HG03159 (cell line): ENCODE data around the gene TP53TG5.

Experiments used
- ATAC-seq: cut with Tn5 transposase; IDR thresholded peaks from one replicate; pipeline ENCODE4 v1.9.1; 2021; ENCODE audit warnings: mild to moderate bottlenecking, moderate library complexity; ENCODE audit not compliant: unreplicated experiment

TP53TG5 gene

DNA sequence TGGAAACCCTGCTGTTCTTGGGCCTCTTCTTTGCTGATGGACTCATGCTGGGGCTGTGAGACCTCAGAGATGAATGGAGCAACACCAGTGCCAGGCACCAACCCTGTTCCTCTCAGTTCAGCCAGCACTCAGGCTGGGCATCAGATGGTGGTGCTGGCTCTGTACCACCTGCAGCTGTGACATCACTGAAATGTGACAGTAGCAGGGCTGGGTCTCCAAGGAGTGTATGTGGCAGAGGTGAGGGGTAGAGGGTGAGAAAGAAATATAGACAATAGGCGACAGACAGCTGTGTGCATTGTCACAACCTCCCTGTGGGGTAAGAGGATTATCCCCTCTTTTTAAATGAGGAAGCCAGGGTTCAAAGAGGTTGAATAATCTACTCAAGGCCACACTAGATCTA is at the start of gene TP53TG5:
Gene TP53TG5 (minus strand): TSS at position 135 of the 400 bp plus-strand sequence. CDS start 89 bp downstream, at position 46.
- ATAC-seq, result no peak

- no peak for ATAC-seq
These were observed 49.4 kb upstream of the TP53TG5 start for GRCh38 chr20:45427236-45428149.

- ATAC-seq, result no peak
These were observed 48.3 kb upstream of the TP53TG5 start for GRCh38 chr20:45426320-45427016.

DNA sequence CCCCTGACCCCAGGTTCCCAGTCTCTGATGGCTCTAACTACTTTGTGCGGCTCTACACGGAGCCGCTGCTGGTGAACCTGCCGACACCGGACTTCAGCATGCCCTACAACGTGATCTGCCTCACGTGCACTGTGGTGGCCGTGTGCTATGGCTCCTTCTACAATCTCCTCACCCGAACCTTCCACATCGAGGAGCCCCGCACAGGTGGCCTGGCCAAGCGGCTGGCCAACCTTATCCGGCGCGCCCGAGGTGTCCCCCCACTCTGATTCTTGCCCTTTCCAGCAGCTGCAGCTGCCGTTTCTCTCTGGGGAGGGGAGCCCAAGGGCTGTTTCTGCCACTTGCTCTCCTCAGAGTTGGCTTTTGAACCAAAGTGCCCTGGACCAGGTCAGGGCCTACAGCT is 47.4 kb upstream of the TP53TG5 start:
- ATAC-seq, result no peak

DNA sequence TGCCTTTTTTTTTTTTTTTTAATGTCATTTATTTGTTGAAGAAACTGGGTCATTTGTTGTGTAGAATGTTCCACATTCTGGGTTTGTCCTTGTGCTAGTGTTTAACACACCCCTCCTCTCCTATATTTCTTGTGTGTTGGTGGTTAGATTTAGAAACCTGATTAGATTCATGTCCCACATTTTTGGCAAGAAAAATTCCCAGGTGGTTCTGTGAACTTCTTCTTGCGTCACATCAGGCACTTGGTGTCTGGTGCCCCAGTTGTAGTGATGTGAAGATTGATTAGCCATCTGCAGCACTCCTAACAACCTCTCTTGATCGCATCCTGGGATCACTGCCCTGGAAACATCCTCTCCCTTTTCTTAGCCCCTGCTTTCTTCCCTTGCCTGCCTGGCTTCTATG is 45.6 kb upstream of the TP53TG5 start:
- no peak for ATAC-seq

GRCh38 chr20:45420125-45420524 is 42.0 kb upstream of the TP53TG5 start:
- no peak for ATAC-seq

DNA sequence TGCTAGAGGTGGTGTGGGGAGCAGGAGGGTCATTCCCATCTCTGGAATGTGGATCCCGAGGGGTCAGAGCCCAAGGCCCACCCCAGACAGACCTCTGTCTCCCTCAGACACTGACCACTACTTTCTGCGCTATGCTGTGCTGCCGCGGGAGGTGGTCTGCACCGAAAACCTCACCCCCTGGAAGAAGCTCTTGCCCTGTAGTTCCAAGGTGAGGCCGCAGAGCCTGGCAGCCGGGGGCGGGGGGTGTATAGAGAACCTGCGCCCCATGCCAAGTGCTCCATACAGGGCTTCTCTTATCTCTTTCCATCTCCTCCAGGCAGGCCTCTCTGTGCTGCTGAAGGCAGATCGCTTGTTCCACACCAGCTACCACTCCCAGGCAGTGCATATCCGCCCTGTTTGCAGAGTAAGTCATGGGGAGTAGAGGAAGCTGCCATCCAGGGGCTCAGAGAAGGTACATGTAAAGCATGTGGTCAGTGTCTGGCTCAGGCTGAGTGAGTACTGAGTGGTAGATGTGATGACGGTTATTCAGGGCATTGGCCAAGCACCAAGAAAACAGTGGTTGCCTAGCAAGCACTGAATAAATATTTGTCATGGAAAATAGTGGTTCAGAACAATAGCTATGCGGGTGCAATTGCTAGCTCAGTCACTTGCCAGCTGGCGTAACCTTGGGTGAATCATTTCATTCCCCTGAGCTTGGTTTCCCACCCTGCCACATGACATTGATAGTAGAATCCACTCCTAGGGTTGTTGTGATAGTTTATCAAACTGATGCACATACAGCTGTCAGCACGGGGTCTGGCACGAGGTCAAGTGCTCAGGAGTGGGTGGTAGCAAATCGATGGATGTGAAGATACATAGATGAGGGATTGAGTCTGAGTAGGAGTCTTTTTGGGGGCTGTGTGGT is 41.3 kb upstream of the TP53TG5 start:
- ATAC-seq, result peak; percentile 73

- no peak for ATAC-seq
These were observed 38.8 kb upstream of the TP53TG5 start for GRCh38 chr20:45416917-45417316.

DNA sequence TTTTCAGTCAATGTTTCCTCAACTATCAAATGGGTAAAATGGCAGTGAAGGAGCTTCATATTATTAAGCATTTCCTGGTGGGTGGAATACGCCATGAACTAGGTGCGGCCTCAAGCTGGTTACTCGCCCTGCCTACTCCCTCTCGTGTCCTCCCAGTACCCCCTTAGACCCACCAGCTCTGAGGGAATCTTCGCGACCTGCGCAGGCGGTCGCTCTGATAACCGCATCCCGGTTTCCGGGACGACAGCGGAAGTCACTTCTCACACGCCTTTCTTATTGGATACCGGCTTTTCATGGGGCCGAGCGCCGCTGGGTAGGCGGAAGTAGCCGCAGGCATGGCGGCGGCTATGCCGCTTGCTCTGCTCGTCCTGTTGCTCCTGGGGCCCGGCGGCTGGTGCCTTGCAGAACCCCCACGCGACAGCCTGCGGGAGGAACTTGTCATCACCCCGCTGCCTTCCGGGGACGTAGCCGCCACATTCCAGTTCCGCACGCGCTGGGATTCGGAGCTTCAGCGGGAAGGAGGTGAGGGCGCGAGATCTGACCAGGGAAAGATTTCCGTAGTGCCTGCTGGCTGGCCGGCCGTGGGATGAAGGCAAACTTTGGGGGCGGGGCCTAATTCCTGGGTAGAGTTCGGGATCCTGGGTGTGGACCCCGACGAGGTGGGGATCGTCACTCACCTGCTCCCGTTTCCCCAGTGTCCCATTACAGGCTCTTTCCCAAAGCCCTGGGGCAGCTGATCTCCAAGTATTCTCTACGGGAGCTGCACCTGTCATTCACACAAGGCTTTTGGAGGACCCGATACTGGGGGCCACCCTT is 37.9 kb upstream of the TP53TG5 start, which contains the start of gene PIGT:
Gene PIGT (plus strand): TSS at position 320 of the 816 bp plus-strand sequence. CDS start 16 bp downstream, at position 336.
- peak; percentile 77 for ATAC-seq

GRCh38 chr20:45413479-45413878 is 35.4 kb upstream of the TP53TG5 start:
- ATAC-seq, result no peak

GRCh38 chr20:45412653-45413052 is 34.5 kb upstream of the TP53TG5 start:
- no peak for ATAC-seq

GRCh38 chr20:45410887-45411286 is 32.8 kb upstream of the TP53TG5 start:
- no peak for ATAC-seq

GRCh38 chr20:45409521-45410272 is 31.6 kb upstream of the TP53TG5 start:
- no peak for ATAC-seq

DNA sequence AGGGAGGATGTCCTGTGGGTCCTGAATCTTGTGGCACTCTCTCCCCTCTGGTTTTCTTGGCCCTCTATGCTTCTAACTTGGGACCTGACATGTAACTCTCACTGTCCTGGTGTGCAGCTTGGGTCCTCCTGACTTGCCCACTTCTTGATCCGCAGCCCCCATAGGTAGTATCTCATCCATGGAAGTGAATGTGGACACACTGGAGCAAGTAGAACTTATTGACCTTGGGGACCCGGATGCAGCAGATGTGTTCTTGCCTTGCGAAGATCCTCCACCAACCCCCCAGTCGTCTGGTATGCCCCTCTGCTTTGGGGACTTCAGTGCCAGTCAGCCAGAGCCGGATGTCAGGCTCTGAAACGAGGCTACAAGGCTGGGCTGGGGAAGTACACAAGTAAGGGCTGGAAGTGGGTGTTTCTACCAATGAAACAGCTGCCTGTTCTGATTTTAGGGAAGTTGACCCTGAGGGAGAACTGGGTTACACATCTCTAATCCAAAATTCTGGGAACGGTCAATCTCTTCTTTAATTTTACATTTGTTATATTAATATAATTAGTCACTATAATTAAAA is 30.6 kb upstream of the TP53TG5 start:
- no peak for ATAC-seq

DNA sequence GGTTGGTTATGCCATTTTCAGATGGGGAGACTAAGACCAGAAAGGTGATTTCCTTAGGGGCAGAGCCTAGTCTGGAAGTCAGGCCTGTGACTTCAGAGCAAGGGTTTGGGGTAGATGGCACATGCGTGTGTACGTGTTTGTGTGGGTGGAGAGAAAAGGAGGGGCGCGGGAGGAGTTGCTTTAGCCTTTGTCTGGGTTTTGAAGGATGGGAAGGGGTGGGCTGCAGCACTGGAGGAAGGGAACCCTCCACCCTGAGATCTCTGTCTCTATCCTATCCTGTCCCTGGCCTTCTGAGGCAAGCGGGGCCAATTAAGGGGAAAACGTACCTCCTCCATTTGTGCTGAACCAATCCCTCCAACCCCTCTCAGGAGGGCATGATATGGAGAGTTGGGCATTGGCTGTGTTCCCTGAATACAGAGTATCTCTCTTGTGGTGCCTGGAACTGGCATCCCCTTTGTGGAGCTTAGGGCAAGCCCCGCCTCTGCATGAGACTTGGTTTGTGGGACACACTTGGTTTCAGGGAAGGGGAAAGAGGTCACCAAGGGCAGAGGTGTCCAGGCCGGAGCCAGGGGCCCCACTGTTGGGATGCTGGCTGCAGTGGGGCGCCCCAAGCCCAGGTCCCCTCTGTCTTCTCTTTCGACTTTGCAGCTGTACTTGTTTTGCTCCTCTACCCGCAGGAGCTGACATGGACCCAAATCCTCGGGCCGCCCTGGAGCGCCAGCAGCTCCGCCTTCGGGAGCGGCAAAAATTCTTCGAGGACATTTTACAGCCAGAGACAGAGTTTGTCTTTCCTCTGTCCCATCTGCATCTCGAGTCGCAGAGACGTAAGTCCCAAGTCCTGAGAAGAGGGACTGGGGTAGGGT is 29.9 kb upstream of the TP53TG5 start, which contains the start of gene DBNDD2:
Gene DBNDD2 (plus strand): TSS at position 507 of the 863 bp plus-strand sequence. CDS start 179 bp downstream, at position 686.
- no peak for ATAC-seq

DNA sequence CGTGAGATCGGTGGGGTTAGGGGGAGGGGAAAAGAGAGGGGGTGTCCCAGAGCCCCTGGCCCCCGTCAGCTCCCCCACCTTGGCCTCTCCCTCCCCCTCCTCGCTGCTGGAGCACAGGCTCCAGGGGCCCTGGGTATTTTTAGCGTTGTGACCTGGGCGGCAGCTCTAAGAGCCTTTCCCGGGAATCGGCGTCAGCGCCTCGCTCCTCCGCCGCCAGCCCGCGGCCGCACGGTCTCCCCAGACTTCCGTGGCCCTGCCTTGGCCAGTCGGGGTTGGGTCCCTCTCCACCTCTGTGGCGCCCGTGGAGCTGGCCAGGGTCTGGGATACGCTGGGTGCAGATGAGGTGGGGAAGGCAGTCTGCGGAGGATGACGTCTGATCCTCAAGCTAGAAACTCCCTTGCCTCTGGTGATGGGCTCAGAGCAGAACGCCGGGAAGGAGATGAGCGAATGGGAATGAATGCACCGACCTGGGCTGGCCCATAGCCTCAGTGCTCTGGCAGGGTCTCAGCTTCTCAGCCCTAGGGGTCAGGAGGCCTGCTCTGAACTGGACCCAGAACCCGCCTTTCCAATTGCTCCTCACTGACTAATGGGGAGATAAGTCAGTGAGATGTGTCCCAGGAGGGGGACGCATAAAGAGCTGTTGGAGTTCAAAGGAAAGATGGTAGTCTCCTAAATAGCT is 29.1 kb upstream of the TP53TG5 start:
- ATAC-seq, result no peak
